ENCODE results near the gene MARCKS.

MARCKS gene

GRCh38 chr6:113818578-113818977 lies 38.6 kb upstream of the MARCKS start:
- no peaks in the 10 kb centered on the region for H3K4me1 ChIP-seq (ENCODE audit: insufficient read depth, low read length)
- ATAC-seq (ENCODE audit: insufficient read depth, low read depth) (no peak), DNase-seq (no peak)
- no peaks in the 10 kb centered on the region for H3K9me3 ChIP-seq (ENCODE audit: insufficient read depth, low read length, severe bottlenecking)
- H2AFZ ChIP-seq (ENCODE audit: low read depth, low read length) = no peak overlapping the region
- no peaks in the 10 kb centered on the region for H3K79me2 ChIP-seq (ENCODE audit: insufficient read depth, low read length)
- H3K36me3 ChIP-seq (ENCODE audit: insufficient read depth, low read length) = no peaks in the 10 kb centered on the region
- H3K4me3 ChIP-seq (ENCODE audit: low read depth in 1 of 2, low read length in 2 of 2) = no peak overlapping the region
- no peaks in the 10 kb centered on the region for H3K27me3 ChIP-seq (ENCODE audit: insufficient read depth, low read length, poor library complexity)
- no peak overlapping the region for H3K9ac ChIP-seq (ENCODE audit: low read depth, low read length)
- H4K20me1 ChIP-seq (ENCODE audit: insufficient read depth, low read length) = no peaks in the 10 kb centered on the region
- H3K4me2 ChIP-seq (ENCODE audit: insufficient read depth, low read length) = no peak overlapping the region
- TF ChIP-seq CTCF (IDR thresholded peaks at IDR 0.05; ENCODE audit: borderline replicate concordance, extremely low read depth, low read length, poor library complexity, severe bottlenecking) (no peak), EZH2 (IDR thresholded peaks at IDR 0.05; ENCODE audit: borderline replicate concordance, low read depth, low read length, severe bottlenecking) (no peak)
- H3K27ac ChIP-seq (ENCODE audit: low read length) = no peak overlapping the region

- TF ChIP-seq EZH2 (IDR thresholded peaks at IDR 0.05; ENCODE audit: borderline replicate concordance, low read depth, low read length, severe bottlenecking) (no peak), CTCF (IDR thresholded peaks at IDR 0.05; ENCODE audit: borderline replicate concordance, extremely low read depth, low read length, poor library complexity, severe bottlenecking) (no peak)
- Histone ChIP-seq H3K27me3 (ENCODE audit: insufficient read depth, low read length, poor library complexity) (no peaks in the 10 kb centered on the region), H3K4me1 (ENCODE audit: insufficient read depth, low read length) (no peaks in the 10 kb centered on the region), H3K79me2 (ENCODE audit: insufficient read depth, low read length) (no peaks in the 10 kb centered on the region), H3K9ac (ENCODE audit: low read depth, low read length) (no peak overlapping the region), H3K9me3 (ENCODE audit: insufficient read depth, low read length, severe bottlenecking) (no peaks in the 10 kb centered on the region), H3K27ac (ENCODE audit: low read length) (no peak overlapping the region), H4K20me1 (ENCODE audit: insufficient read depth, low read length) (no peaks in the 10 kb centered on the region), H3K4me2 (ENCODE audit: insufficient read depth, low read length) (no peak overlapping the region), H3K4me3 (ENCODE audit: low read depth in 1 of 2, low read length in 2 of 2) (no peak overlapping the region), H3K36me3 (ENCODE audit: insufficient read depth, low read length) (no peaks in the 10 kb centered on the region), H2AFZ (ENCODE audit: low read depth, low read length) (no peak overlapping the region)
- DNase-seq (no peak), ATAC-seq (ENCODE audit: insufficient read depth, low read depth) (no peak)
Measured at GRCh38 chr6:113819169-113819830, 37.8 kb upstream of the MARCKS start.

- no peaks in the 10 kb centered on the region for H3K9me3 ChIP-seq (ENCODE audit: insufficient read depth, low read length, severe bottlenecking)
- no peak for ATAC-seq (ENCODE audit: insufficient read depth, low read depth)
- TF ChIP-seq EZH2 (IDR thresholded peaks at IDR 0.05; ENCODE audit: borderline replicate concordance, low read depth, low read length, severe bottlenecking) = no peak
- no peak for TF ChIP-seq CTCF (IDR thresholded peaks at IDR 0.05; ENCODE audit: borderline replicate concordance, extremely low read depth, low read length, poor library complexity, severe bottlenecking)
Measured at GRCh38 chr6:113820761-113821160, 36.4 kb upstream of the MARCKS start.

More at GRCh38 chr6:113820761-113821160, 36.4 kb upstream of the MARCKS start:
- no peaks in the 10 kb centered on the region for H3K79me2 ChIP-seq (ENCODE audit: insufficient read depth, low read length)
- H4K20me1 ChIP-seq (ENCODE audit: insufficient read depth, low read length) = no peaks in the 10 kb centered on the region
- no peak for DNase-seq
- H3K4me1 ChIP-seq (ENCODE audit: insufficient read depth, low read length) = no peaks in the 10 kb centered on the region
- H3K9ac ChIP-seq (ENCODE audit: low read depth, low read length) = no peak overlapping the region
- no peak overlapping the region for H3K4me2 ChIP-seq (ENCODE audit: insufficient read depth, low read length)
- H3K4me3 ChIP-seq (ENCODE audit: low read depth in 1 of 2, low read length in 2 of 2) = no peak overlapping the region
- no peaks in the 10 kb centered on the region for H3K36me3 ChIP-seq (ENCODE audit: insufficient read depth, low read length)
- no peak overlapping the region for H3K27ac ChIP-seq (ENCODE audit: low read length)
- H3K27me3 ChIP-seq (ENCODE audit: insufficient read depth, low read length, poor library complexity) = no peaks in the 10 kb centered on the region
- H2AFZ ChIP-seq (ENCODE audit: low read depth, low read length) = no peak overlapping the region

Measured in DND-41 (cell line).